Stomach (tissue), 4 donors: ENCODE measurements around the gene AWAT2.

Experiments
- CTCF ChIP-seq, 7 experiments: fragments of 450-650 bp in 4 of 7; fragments of 200-600 bp in 3 of 7; sonication (generic) in 3 of 7; IDR thresholded peaks; one replicate each; pipeline ENCODE4 v1.5.1; 2016 to 2019; ENCODE audit warnings: antibody characterized with exemption in 7 of 7, control low read depth in 2 of 7, mild to moderate bottlenecking in 1 of 7
- POLR2A ChIP-seq, 4 donors: fragments of 450-650 bp; IDR thresholded peaks; one replicate each; pipeline ENCODE4 v1.6.1; 2016; ENCODE audit warnings: antibody characterized with exemption in 4 of 4, control low read depth in 2 of 4, mild to moderate bottlenecking in 1 of 4, moderate library complexity in 1 of 4

- TF ChIP-seq CTCF (IDR thresholded peaks at IDR 0.05) (no peak), POLR2A (IDR thresholded peaks at IDR 0.05) (no peak)
Measured at GRCh38 chrX:70089604-70090297, 40.0 kb upstream of the AWAT2 start.
